T-cell (primary cell): ENCODE results near the gene BSND. TPM values are rescaled to one million over a fixed set of nuclear protein-coding genes. Genes with fewer than 3 reads are reported as not detected.

Experiments used
- ATAC-seq, 4 experiments: fragments of 200-7000 bp in 3 of 4; fragments of 150-1000 bp in 1 of 4; cut with Tn5 transposase; replicated peaks in 1 of 4; 1 replicate in 3 of 4; 2 replicates in 1 of 4; pipeline ENCODE4 v1.10.0; 2021; ENCODE audit warnings: moderate library complexity in 3 of 4, mild to moderate bottlenecking in 2 of 4, moderate number of reproducible peaks in 1 of 4
- CTCF ChIA-PET, 2 donors: fragments of 300-600 bp; sonication (Branson Sonifier 250); formaldehyde crosslinking; loops; one replicate each; lab custom pipeline; 2022; ENCODE audit warnings: antibody characterized with exemption in 2 of 2; lab: Charles Lee
- POLR2A ChIA-PET, 2 donors: fragments of 300-600 bp; sonication (Branson Sonifier 250); formaldehyde crosslinking; loops; one replicate each; lab custom pipeline; 2022; ENCODE audit warnings: antibody characterized with exemption in 2 of 2; lab: Charles Lee
- DNase-seq, 35 experiments: peaks; one replicate each; pipeline versions ENCODE4 v3.0.0 to v3.0.0-alpha.2; 2013 to 2023
- H3K27ac ChIP-seq: one replicate; pipeline ENCODE4 v1.5.1; 2013; ENCODE audit warnings: low read length
- H3K27me3 ChIP-seq, 2 experiments: replicated peaks in 1 of 2; 1 replicate in 1 of 2; 2 replicates in 1 of 2; pipeline versions ENCODE4 v1.6.1 to v1.7.0; 2013; ENCODE audit warnings: low read length in 1 of 2, mixed read lengths in 1 of 2; ENCODE audit not compliant: control insufficient read depth in 2 of 2, insufficient read depth in 2 of 2; ENCODE audit errors: extremely low read depth in 1 of 2
- H3K36me3 ChIP-seq, 2 donors: 1 replicate in 1 of 2; 2 replicates in 1 of 2; pipeline versions ENCODE4 v1.6.1 to v1.7.0; 2013; ENCODE audit warnings: low read length in 1 of 2; ENCODE audit not compliant: control insufficient read depth in 2 of 2, insufficient read depth in 1 of 2; ENCODE audit errors: extremely low read depth in 1 of 2
- H3K4me1 ChIP-seq, 2 experiments: 1 replicate in 1 of 2; 2 replicates in 1 of 2; pipeline versions ENCODE4 v1.6.1 to v1.7.0; 2013; ENCODE audit warnings: low read length in 2 of 2, mixed read lengths in 1 of 2; ENCODE audit not compliant: insufficient read depth in 2 of 2, control insufficient read depth in 1 of 2; ENCODE audit errors: extremely low read depth in 1 of 2
- H3K4me3 ChIP-seq, 2 donors: 1 replicate in 1 of 2; 2 replicates in 1 of 2; pipeline versions ENCODE4 v1.5.1 to v1.7.0; 2013; ENCODE audit warnings: mild to moderate bottlenecking in 2 of 2, low read length in 1 of 2, moderate library complexity in 1 of 2; ENCODE audit not compliant: control insufficient read depth in 1 of 2; ENCODE audit errors: extremely low read depth in 1 of 2
- H3K9me3 ChIP-seq: 2 replicates; pipeline ENCODE4 v1.7.0; 2013
- H3K27ac Mint-ChIP-seq, 2 donors: one replicate each; pipeline ENCODE4 v1.8.0; 2020 to 2021; ENCODE audit warnings: mild to moderate bottlenecking in 2 of 2, mixed read lengths in 2 of 2
- H3K27me3 Mint-ChIP-seq, 2 donors: one replicate each; pipeline ENCODE4 v1.8.0; 2021 to 2022; ENCODE audit warnings: mixed read lengths in 2 of 2
- H3K36me3 Mint-ChIP-seq: one replicate; pipeline ENCODE4 v1.8.0; 2021; ENCODE audit warnings: mixed read lengths
- H3K4me1 Mint-ChIP-seq, 3 donors: one replicate each; pipeline ENCODE4 v1.8.0; 2020 to 2022; ENCODE audit warnings: mixed read lengths in 3 of 3, mild to moderate bottlenecking in 1 of 3
- H3K4me3 Mint-ChIP-seq, 3 donors: one replicate each; pipeline ENCODE4 v1.8.0; 2020 to 2022; ENCODE audit warnings: mild to moderate bottlenecking in 3 of 3, mixed read lengths in 3 of 3, moderate library complexity in 3 of 3
- H3K9me3 Mint-ChIP-seq, 3 donors: one replicate each; pipeline ENCODE4 v1.8.0; 2020 to 2022; ENCODE audit warnings: mixed read lengths in 3 of 3
- WGBS: methylation state at CpG from one replicate; pipeline ENCODE4 v1.1.5; 2013; ENCODE audit warnings: missing lambda C conversion rate; ENCODE audit not compliant: insufficient coverage; 5-methylcytosine and 5-hydroxymethylcytosine counted together
- total RNA-seq, 35 experiments: library from RNA in 6 of 35; stranded (reverse) in 6 of 35; fragments of 120-200 nt in 1 of 35; gene quantifications; one replicate each; pipeline versions ENCODE4 v1.2.1 to v1.2.4 and lab custom pipeline; 2013 to 2026

The BSND gene
- total RNA-seq, 5 donors from 2014 or later (not counting 1 experiment from before 2014, with no cell fraction given) = not detected

DNA sequence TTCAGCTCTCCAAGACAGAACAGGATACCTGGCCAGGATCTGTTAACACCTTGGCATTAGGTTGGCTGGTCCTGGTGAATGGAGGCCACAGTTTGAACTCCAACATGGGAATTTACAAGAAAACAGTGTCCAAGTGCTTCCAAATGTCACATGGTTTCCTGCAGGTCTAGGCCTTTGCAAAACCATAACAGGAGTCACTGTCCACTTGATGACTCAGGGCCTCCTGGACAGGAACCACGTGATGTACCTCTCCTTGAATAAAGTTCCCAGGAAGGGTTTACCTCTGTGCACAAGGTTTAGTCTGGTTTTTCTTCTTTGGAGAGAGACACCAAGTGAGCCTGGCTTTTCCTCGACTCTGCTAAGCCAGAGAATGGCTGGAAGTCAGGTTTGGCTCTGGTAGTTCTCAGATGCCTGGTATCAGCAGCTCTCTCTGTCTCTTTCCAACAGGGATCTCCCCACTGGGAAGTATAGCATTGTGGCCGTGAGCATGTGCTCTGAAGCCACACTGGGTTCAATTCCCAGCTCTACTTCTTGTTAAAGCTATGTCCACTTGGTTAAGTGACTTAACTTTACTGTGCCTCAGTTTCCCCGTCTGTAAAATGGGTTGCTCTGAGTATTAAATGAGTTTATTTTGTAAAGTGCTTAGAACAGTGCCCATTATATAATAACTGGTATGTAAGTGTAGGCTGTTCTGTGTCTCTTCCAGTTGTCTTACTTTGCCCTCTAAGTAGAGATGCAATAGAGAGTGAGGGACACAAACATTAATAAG is 45.6 kb upstream of the BSND start:
- Histone ChIP-seq H3K9me3 (no peaks in the 10 kb centered on the region), H3K27me3 (peaks cover 0 to 6% of the 10 kb centered on the region in 2 experiments), H3K27ac (no peak overlapping the region), H3K36me3 (no peaks in the 10 kb centered on the region), H3K4me3 (no peak overlapping the region), H3K4me1 (peaks cover 0 to 5% of the 10 kb centered on the region in 2 experiments)
- ChIA-PET POLR2A (no interaction called here), CTCF (interaction anchor here in 1 of 2 donors (0.6 kb wide), 1 partner anchor 43 kb away, joined by 3 read pairs; no protein-coding TSS in a partner anchor)
- peaks cover 7 to 15% (median 9%) of the 10 kb centered on the region in 3 donors for H3K4me1 Mint-ChIP-seq
- WGBS = 80% methylated on average over 1 of the region's 4 CpGs
- no peak for ATAC-seq
- no peak overlapping the region for H3K4me3 Mint-ChIP-seq
- no peak overlapping the region for H3K27ac Mint-ChIP-seq
- DNase-seq = no peak
- peaks cover 10 to 15% of the 10 kb centered on the region in 2 donors for H3K27me3 Mint-ChIP-seq
- peaks cover 4 to 9% (median 8%) of the 10 kb centered on the region in 3 donors for H3K9me3 Mint-ChIP-seq
- H3K36me3 Mint-ChIP-seq = no peaks in the 10 kb centered on the region

DNA sequence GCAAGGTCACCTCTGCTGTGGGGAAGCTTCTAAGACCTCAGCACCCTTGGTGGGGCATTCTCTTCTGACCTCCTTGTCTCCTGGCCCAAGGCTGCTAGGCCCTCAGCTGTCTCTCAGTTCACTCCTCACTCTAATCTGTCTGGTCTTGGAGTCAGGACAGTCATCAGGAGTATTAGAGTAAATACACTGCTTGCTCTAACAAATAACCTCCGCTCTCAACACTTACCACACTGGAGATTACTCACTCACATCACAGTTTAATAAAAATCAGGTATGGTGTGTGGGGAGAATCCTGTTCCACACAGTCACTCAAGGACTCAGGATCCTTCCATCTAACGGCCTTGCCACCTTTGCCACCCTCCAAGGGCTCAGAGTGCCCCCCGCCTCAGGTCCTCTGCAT is 44.9 kb upstream of the BSND start:
- Histone ChIP-seq H3K27ac (no peak overlapping the region), H3K36me3 (no peaks in the 10 kb centered on the region), H3K4me1 (peaks cover 0 to 5% of the 10 kb centered on the region in 2 experiments), H3K4me3 (no peak overlapping the region), H3K9me3 (no peaks in the 10 kb centered on the region), H3K27me3 (peaks cover 0 to 6% of the 10 kb centered on the region in 2 experiments)
- no CpG with 5 or more reads among the region's 3 CpGs for WGBS
- peaks cover 5 to 17% (median 12%) of the 10 kb centered on the region in 3 donors for H3K9me3 Mint-ChIP-seq
- no peak for ATAC-seq
- CTCF ChIA-PET = no interaction called here
- peaks cover 7 to 14% (median 9%) of the 10 kb centered on the region in 3 donors for H3K4me1 Mint-ChIP-seq
- H3K27me3 Mint-ChIP-seq = peaks cover 14 to 16% of the 10 kb centered on the region in 2 donors
- no peak overlapping the region for H3K4me3 Mint-ChIP-seq
- H3K36me3 Mint-ChIP-seq = no peaks in the 10 kb centered on the region
- POLR2A ChIA-PET = no interaction called here
- no peak overlapping the region for H3K27ac Mint-ChIP-seq
- no peak for DNase-seq

DNA sequence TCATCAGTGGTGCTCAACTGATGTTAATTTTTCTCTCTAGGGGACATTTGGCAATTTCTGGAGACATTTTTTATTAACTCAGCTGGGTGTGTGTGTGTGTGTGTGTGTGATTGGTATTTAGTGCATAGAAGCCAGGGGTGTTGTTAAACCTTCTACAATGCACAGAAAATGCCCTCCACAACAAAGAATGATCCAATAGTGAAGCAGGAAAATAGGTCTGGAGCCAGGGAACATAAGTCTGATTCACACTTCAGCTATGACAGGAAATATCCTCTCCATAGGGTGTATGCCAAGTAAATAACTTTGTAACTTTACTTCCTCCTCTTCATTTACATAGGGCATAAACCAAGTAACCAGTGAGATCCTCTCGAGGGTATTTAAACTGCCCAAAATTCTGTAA is 43.4 kb upstream of the BSND start:
- H3K27ac ChIP-seq = no peak overlapping the region

DNA sequence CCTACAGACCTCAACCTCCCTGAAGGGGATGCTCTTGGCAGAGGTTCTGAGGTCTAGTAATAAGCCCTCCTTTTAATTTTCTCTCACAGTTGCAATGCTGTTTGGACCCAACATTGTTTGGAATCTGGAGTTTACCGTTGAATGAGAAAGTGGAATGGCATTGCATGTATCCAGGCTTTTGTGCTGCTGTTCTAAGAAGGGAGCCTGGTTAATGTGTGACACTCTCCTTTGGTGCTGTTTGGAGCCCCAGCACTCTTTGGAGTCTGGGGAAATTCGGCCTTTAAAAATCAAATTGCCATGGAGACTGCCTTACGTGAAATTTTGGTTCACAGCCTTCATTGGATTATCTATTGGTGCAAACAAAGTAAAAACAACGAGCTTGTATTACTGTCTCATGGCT is 42.0 kb upstream of the BSND start:
- Mint-ChIP-seq H3K27me3 (peaks cover 13 to 15% of the 10 kb centered on the region in 2 donors), H3K9me3 (peaks cover 6 to 19% (median 12%) of the 10 kb centered on the region in 3 donors), H3K36me3 (no peaks in the 10 kb centered on the region), H3K27ac (no peak overlapping the region), H3K4me1 (no peaks in the 10 kb centered on the region), H3K4me3 (no peak overlapping the region)
- 80% methylated on average over 3 of the region's 4 CpGs for WGBS
- Histone ChIP-seq H3K27ac (no peak overlapping the region), H3K36me3 (no peaks in the 10 kb centered on the region), H3K9me3 (no peaks in the 10 kb centered on the region), H3K27me3 (peaks cover 0 to 2% of the 10 kb centered on the region in 2 experiments), H3K4me1 (no peaks in the 10 kb centered on the region), H3K4me3 (no peak overlapping the region)
- ATAC-seq (no peak), DNase-seq (no peak)
- CTCF ChIA-PET = interaction anchor here in 1 of 2 donors (1.5 kb wide), 1 partner anchor 39 kb away, joined by 4 read pairs; no protein-coding TSS in a partner anchor
- POLR2A ChIA-PET = no interaction called here

More for the DNA sequence above, 43.4 kb upstream of the BSND start:
- ATAC-seq (no peak), DNase-seq (no peak)
- no peak overlapping the region for H3K4me3 ChIP-seq
- H3K27me3 ChIP-seq = peaks cover 0 to 5% of the 10 kb centered on the region in 2 experiments
- Mint-ChIP-seq H3K36me3 (no peaks in the 10 kb centered on the region), H3K4me3 (no peak overlapping the region), H3K27me3 (peaks cover 13 to 15% of the 10 kb centered on the region in 2 donors), H3K9me3 (peaks cover 6 to 19% (median 12%) of the 10 kb centered on the region in 3 donors), H3K27ac (no peak overlapping the region), H3K4me1 (peaks cover under 1 to 6% (median 3%) of the 10 kb centered on the region in 3 donors)
- H3K9me3 ChIP-seq = no peaks in the 10 kb centered on the region
- no CpG with 5 or more reads among the region's 1 CpG for WGBS
- peaks cover 0 to 4% of the 10 kb centered on the region in 2 experiments for H3K4me1 ChIP-seq
- ChIA-PET POLR2A (no interaction called here), CTCF (no interaction called here)
- H3K36me3 ChIP-seq = no peaks in the 10 kb centered on the region

DNA sequence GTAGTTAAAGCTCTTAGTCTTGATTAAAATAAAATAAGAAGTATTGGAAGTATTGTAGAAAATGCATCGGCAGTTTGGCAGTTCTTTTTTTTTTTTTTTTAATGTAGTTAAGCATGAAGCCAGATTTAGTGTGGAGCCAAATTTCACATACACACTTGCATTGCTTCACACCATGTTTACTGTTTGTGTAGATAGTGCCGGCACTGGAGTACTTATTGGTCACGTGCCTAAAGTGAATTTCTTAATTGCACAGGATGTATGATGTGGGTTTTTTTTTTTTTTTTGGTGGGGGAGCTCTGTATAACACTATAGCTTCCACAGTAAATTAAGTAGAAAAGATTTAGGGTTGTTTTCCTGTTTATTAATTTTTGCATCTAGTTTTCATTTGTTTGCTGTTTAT is 39.5 kb upstream of the BSND start:
- Histone ChIP-seq H3K4me3 (no peak overlapping the region), H3K36me3 (no peaks in the 10 kb centered on the region), H3K4me1 (no peaks in the 10 kb centered on the region), H3K27ac (no peak overlapping the region), H3K9me3 (no peaks in the 10 kb centered on the region), H3K27me3 (peaks cover 0 to 2% of the 10 kb centered on the region in 2 experiments)
- POLR2A ChIA-PET = interaction anchor here in 1 of 2 donors (0.7 kb wide), 1 partner anchor 646 kb away, joined by 9 read pairs; no protein-coding TSS in a partner anchor
- Mint-ChIP-seq H3K9me3 (peaks cover 6 to 19% (median 12%) of the 10 kb centered on the region in 3 donors), H3K4me3 (no peak overlapping the region), H3K4me1 (no peaks in the 10 kb centered on the region), H3K27me3 (peaks cover 11 to 14% of the 10 kb centered on the region in 2 donors), H3K36me3 (no peaks in the 10 kb centered on the region), H3K27ac (no peak overlapping the region)
- WGBS = no CpG with 5 or more reads among the region's 3 CpGs
- CTCF ChIA-PET = interaction anchor here in 1 of 2 donors (0.7 kb wide), 1 partner anchor 310 kb away, joined by 6 read pairs; no protein-coding TSS in a partner anchor
- ATAC-seq = no peak
- DNase-seq = no peak

DNA sequence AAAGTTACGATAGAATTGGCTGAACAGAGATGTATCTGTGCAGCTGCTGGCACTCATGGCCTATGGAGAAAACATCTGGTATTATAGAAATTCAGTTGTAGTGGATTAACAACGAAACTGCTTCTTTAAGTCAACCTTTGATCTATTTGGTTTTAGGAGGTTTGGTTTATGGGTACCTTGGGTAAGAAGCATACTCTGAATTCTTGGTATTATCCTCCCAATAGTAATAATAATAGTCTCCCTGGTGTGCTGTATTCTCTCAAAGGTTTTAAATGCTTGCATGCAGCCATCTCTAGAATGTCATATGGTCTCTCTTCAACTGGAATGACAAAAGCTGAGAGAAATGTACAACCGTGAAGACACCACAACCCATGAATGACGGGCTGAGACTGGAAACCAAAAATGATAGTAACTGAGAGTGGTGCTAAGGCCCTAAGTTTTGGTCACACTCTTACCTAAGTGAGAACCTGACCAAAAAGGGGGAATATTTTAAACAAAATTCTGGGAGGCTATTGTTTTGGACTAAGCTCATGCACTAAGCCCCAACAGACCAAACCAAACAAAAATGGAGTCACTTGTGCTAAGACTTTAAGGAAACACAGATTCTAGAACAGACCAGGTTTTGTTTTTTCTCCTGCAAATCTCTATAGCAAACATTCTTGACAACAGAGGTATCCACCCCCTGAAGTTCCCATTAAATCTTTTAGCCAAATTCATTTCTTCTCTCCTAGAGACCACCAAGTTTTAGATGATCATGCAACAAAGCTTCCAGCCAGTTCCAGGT is 35.9 kb upstream of the BSND start:
- DNase-seq (no peak), ATAC-seq (no peak)
- H3K4me3 Mint-ChIP-seq = no peak overlapping the region
- peaks cover 0 to 4% (median 3%) of the 10 kb centered on the region in 3 donors for H3K4me1 Mint-ChIP-seq
- no peak overlapping the region for H3K27ac Mint-ChIP-seq
- Histone ChIP-seq H3K4me3 (no peak overlapping the region), H3K27ac (no peak overlapping the region), H3K27me3 (peaks cover 0 to 5% of the 10 kb centered on the region in 2 experiments), H3K9me3 (no peaks in the 10 kb centered on the region), H3K4me1 (peaks cover 0 to 4% of the 10 kb centered on the region in 2 experiments), H3K36me3 (no peaks in the 10 kb centered on the region)
- H3K36me3 Mint-ChIP-seq = no peaks in the 10 kb centered on the region
- ChIA-PET POLR2A (no interaction called here), CTCF (no interaction called here)
- peaks cover 6 to 16% of the 10 kb centered on the region in 2 donors for H3K27me3 Mint-ChIP-seq
- H3K9me3 Mint-ChIP-seq = peaks cover 6 to 13% (median 7%) of the 10 kb centered on the region in 3 donors
- no CpG with 5 or more reads among the region's 4 CpGs for WGBS
